Stimulated activated CD4-positive, alpha-beta T cell treated with anti-CD3 and anti-CD28 coated beads, Interleukin-4, amount 100 ng/mL, for 1 hour (primary cell): ENCODE data around the gene CD19.
"Not testable (repeated sequence)": the region's sequence is repeated elsewhere in the genome, so short reads cannot be mapped to it uniquely, and the experiment has no call there.

Experiments
- DNase-seq: peaks from one replicate; pipeline ENCODE4 v3.0.0-alpha.2; 2020

The CD19 gene

GRCh38 chr16:28937222-28937876 is 5.6 kb downstream of the CD19 start:
- no peak for DNase-seq

- DNase-seq, result no peak
Observed at GRCh38 chr16:28938721-28939120, 7.0 kb downstream of the CD19 start.

DNA sequence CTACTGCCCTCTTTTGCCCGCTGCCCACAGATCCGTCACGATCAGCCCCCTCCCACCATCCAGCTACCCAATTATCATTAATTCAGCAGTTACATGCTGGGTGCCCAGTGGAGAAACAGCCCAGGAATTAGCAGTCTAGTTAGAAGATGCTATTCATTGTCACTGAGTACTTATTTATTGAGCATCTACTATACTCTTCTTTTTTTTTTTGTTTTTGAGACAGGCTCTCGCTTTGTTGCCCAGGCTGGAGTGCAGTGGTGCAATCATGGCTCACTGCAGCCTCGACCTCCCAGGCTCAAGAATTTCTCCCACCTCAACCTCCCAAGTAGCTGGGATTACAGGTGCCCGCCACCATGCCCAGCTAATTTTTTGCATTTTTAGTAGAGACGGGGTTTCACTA is 8.1 kb downstream of the CD19 start:
- DNase-seq, result not testable (repeated sequence)

DNA sequence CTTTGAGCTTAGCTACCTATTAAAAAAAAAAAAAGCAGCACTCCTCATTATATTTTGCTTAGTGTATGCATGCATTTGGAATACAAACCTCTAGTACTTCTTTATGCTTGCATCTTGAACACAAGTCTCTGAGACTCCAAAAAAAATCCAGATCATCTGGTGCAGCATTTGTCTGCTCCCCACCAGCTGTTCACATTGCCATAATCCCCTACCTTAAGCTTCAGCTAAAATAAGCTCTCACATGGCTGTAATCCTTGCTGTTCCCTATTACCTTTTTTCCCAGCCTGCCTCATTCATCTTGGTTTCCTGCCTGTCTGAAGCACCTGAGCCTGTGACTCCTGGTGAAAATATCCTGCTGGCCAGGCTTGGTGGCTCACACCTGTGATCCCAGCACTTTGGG is 11.5 kb downstream of the CD19 start:
- no peak for DNase-seq

GRCh38 chr16:28946681-28947080 is 14.9 kb downstream of the CD19 start:
- no peak for DNase-seq

DNA sequence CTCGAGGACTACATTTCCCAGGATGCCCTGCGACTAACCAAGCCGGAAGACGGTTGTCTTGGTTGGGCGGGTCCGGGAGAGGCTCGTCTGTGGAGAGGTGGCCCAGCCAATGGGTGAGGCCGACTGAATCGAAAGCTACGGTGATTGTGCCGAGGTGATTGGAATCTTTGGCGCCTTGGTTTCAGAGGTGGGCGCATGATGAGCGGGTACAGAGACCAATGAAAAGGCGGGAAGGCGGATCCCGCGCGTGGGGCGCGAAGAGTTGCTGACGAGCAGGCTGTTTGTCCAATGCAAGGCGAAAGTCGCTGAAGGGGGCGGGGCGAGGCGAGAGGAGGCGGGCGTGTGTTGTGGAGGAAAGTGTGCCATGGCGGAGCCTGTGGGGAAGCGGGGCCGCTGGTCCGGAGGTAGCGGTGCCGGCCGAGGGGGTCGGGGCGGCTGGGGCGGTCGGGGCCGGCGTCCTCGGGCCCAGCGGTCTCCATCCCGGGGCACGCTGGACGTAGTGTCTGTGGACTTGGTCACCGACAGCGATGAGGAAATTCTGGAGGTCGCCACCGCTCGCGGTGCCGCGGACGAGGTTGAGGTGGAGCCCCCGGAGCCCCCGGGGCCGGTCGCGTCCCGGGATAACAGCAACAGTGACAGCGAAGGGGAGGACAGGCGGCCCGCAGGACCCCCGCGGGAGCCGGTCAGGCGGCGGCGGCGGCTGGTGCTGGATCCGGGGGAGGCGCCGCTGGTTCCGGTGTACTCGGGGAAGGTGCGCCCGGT is 19.1 kb downstream of the CD19 start, which contains the start of gene NFATC2IP:
TSS of gene NFATC2IP (plus strand) at position 290 of the 762 bp plus-strand sequence. CDS start at position 365, 75 bp downstream.
- DNase-seq, result peak; percentile 100

GRCh38 chr16:28951410-28951943 is 19.7 kb downstream of the CD19 start:
- peak; percentile 31 for DNase-seq

DNA sequence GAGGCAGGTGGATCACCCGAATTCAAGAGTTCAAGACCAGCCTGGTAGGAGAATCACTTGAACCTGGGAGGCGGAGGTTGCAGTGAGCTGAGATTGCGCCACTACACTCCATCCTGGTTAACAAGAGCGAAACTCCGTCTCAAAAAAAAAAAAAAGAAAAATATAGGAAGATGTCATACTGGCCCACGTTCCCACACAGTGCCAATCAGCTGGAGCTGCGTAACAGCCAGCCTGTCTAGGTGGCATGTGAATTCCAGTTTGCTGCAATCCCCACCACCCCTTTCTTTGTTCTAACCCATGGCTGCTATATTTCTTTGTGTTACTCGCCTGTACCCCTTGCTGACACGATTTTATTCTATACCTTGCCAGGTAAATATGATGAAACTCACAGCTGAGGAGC is 26.4 kb downstream of the CD19 start:
- DNase-seq, result no peak

- DNase-seq, result no peak
Observed at GRCh38 chr16:28958836-28959235, 27.1 kb downstream of the CD19 start.

- DNase-seq, result no peak
Observed at GRCh38 chr16:28964072-28964471, 32.3 kb downstream of the CD19 start.

- DNase-seq, result no peak
Observed at GRCh38 chr16:28964496-28964895, 32.7 kb downstream of the CD19 start.

DNA sequence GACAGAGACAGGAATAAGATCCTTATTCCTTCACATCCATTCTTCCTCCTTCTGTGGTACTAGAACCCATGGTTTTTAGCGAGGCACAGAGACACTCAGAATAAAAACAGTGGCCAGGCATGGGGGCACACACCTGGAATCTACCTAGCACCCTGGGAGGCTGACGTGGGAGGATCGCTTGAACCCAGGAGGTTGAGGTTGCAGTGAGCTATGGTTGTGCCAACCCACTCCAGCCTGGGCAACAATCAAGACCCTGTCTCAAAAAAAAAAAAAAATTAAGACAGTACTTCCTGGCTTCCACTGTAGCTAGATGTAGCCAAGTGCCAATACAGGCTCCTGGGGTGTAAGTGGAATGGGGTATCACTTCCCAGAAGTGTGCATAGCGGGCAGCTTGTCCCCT is 35.4 kb downstream of the CD19 start:
- no peak for DNase-seq

DNA sequence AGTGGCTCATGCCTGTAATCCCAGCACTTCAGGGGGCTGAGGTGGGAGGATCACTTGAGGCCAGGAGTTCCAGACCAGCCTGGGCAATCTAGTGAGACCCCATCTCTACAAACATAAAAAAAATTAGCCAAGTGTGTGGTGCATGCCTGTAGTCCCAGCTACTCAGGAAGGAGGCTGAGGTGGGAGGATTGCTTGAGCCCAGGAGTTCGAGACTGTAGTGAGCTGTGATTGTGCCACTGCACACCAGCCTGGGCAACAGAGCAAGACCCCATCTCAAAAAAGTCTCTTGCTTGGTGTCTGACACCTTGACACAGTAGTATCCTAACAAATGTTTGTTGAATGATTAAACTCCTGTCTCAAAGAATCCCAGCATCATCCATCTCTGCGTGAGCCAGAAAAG is 37.9 kb downstream of the CD19 start:
- not testable (repeated sequence) for DNase-seq

DNA sequence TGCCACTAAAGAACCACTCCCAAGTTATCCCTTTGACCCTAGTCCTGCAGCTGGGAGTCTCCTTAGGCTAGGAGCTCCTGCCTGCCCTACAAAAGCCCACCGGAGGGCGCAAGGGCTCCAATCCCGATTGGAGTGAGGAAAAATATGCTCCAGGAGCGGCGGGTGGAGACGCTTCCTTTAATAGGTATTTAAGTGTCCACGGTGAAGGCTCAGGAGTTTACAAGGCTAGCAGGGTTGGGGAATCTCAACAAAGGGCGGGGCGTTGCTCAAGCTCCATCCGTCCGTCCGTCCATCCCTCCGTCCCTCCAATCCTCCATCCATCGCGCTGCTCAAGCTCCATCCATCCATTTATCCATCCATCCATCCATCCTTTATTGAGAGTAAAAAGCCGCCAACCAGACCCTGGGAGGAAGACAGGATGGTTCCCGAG is 42.3 kb downstream of the CD19 start:
- peak; percentile 45 for DNase-seq

GRCh38 chr16:28974437-28975157 is 42.8 kb downstream of the CD19 start, which contains the start of gene SPNS1:
Gene SPNS1 (plus strand): TSS chr16:28974778. CDS start chr16:28975152, 374 bp downstream.
- DNase-seq, result peak; percentile 91

DNA sequence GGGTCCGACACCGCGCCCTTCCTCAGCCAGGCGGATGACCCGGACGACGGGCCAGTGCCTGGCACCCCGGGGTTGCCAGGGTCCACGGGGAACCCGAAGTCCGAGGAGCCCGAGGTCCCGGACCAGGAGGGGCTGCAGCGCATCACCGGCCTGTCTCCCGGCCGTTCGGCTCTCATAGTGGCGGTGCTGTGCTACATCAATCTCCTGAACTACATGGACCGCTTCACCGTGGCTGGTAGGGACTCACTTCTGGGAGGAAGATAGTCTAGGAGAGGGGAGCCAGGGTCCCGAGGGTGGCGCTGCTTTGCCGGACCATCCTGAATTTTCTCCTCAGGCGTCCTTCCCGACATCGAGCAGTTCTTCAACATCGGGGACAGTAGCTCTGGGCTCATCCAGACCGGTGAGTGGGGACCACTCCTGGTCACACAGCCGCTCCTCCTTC is 43.4 kb downstream of the CD19 start:
- DNase-seq, result no peak

- no peak for DNase-seq
Observed at GRCh38 chr16:28977703-28978662, 46.2 kb downstream of the CD19 start.

GRCh38 chr16:28980330-28980729 is 48.6 kb downstream of the CD19 start:
- not testable (repeated sequence) for DNase-seq

GRCh38 chr16:28980929-28981328 is 49.2 kb downstream of the CD19 start:
- no peak for DNase-seq

- DNase-seq, result peak; percentile 50
Observed at GRCh38 chr16:28981517-28981916, 49.7 kb downstream of the CD19 start.

GRCh38 chr16:28982418-28982817 is 50.6 kb downstream of the CD19 start:
- no peak for DNase-seq

GRCh38 chr16:28982949-28983348 is 51.2 kb downstream of the CD19 start:
- DNase-seq, result no peak
